Tibial nerve (tissue), 4 donors: ENCODE results near the gene DGUOK. TPM values are rescaled to one million over a fixed set of nuclear protein-coding genes. Genes with fewer than 3 reads are reported as not detected.

Experiments
- DNase-seq, 2 donors: peaks; one replicate each; pipeline ENCODE4 v3.0.0-alpha.2; 2019; ENCODE audit warnings: low spot score in 2 of 2
- H3K27ac ChIP-seq, 4 donors: fragments of 200-600 bp; sonication (generic) in 3 of 4; one replicate each; pipeline ENCODE4 v1.5.1; 2017 to 2019; ENCODE audit warnings: mild to moderate bottlenecking in 1 of 4
- H3K27me3 ChIP-seq, 2 donors: fragments of 200-600 bp; sonication (generic) in 1 of 2; one replicate each; pipeline versions ENCODE4 v1.5.1 to v1.6.0; 2017 to 2019
- H3K36me3 ChIP-seq, 3 donors: fragments of 200-600 bp; sonication (generic); one replicate each; pipeline ENCODE4 v1.5.1; 2018 to 2019
- H3K4me1 ChIP-seq, 4 donors: fragments of 200-600 bp; sonication (generic) in 3 of 4; one replicate each; pipeline ENCODE4 v1.5.1; 2017 to 2019
- H3K4me3 ChIP-seq, 4 donors: fragments of 200-600 bp; sonication (generic) in 3 of 4; one replicate each; pipeline ENCODE4 v1.5.1; 2017 to 2019; ENCODE audit warnings: mild to moderate bottlenecking in 1 of 4, moderate library complexity in 1 of 4
- H3K9me3 ChIP-seq, 4 donors: fragments of 200-600 bp; sonication (generic) in 3 of 4; one replicate each; pipeline ENCODE4 v1.5.1; 2017 to 2019
- CTCF ChIP-seq, 5 experiments: fragments of 200-600 bp in 3 of 5; fragments of 450-650 bp in 2 of 5; sonication (generic) in 3 of 5; IDR thresholded peaks; one replicate each; pipeline ENCODE4 v1.5.1; 2016 to 2019; ENCODE audit warnings: antibody characterized with exemption in 5 of 5, mild to moderate bottlenecking in 3 of 5, moderate library complexity in 2 of 5
- EP300 ChIP-seq, 2 donors: sonication (generic); formaldehyde crosslinking; IDR thresholded peaks; one replicate each; pipeline ENCODE4 v1.6.1; 2017; ENCODE audit warnings: antibody characterized with exemption in 2 of 2, mild to moderate bottlenecking in 1 of 2
- POLR2A ChIP-seq, 2 donors: fragments of 450-650 bp; IDR thresholded peaks; one replicate each; pipeline ENCODE4 v1.6.1; 2017; ENCODE audit warnings: antibody characterized with exemption in 2 of 2, mild to moderate bottlenecking in 2 of 2, moderate library complexity in 2 of 2
- WGBS, 2 donors: methylation state at CpG; one replicate each; pipeline ENCODE4 v1.1.5; 2018; 5-methylcytosine and 5-hydroxymethylcytosine counted together
- total RNA-seq, 4 donors: library from RNA; depleted of rRNA; stranded (reverse); fragments of >200 nt; gene quantifications; one replicate each; pipeline ENCODE4 v1.1.0, GENCODE V29; 2016

The DGUOK gene
- total RNA-seq, 4 donors from 2014 or later: 36.9 to 63.9 (median 44.0) TPM

- Histone ChIP-seq H3K4me3 (peak overlapping the region in 2 of 4 donors; percentile 4 to 76), H3K27me3 (no peaks in the 10 kb centered on the region), H3K36me3 (no peaks in the 10 kb centered on the region), H3K4me1 (peaks cover 0 to 43% (median 35%) of the 10 kb centered on the region in 4 donors), H3K27ac (no peak overlapping the region), H3K9me3 (no peaks in the 10 kb centered on the region)
- no peak for DNase-seq
- WGBS, 2 donors: 38 to 51% methylated on average over 24 of the region's 24 CpGs
- peak in 2 of 5 experiments; percentile 16 to 30 for TF ChIP-seq CTCF (IDR thresholded peaks at IDR 0.05)
- TF ChIP-seq POLR2A (IDR thresholded peaks at IDR 0.05): no peak
Measured at GRCh38 chr2:73987109-73987947, 60.6 kb downstream of the DGUOK start.

GRCh38 chr2:73987948-73988700, 61.4 kb downstream of the DGUOK start:
- H3K27me3 ChIP-seq: no peaks in the 10 kb centered on the region
- no peak overlapping the region for H3K27ac ChIP-seq
- TF ChIP-seq CTCF (IDR thresholded peaks at IDR 0.05) (no peak), POLR2A (IDR thresholded peaks at IDR 0.05) (no peak), EP300 (IDR thresholded peaks at IDR 0.05) (no peak)
- H3K36me3 ChIP-seq: no peaks in the 10 kb centered on the region
- no peaks in the 10 kb centered on the region for H3K9me3 ChIP-seq
- no peak for DNase-seq
- WGBS, 2 donors: 57 to 59% methylated on average over 9 to 10 of the region's 10 CpGs
- peaks cover 0 to 42% (median 35%) of the 10 kb centered on the region in 4 donors for H3K4me1 ChIP-seq
- H3K4me3 ChIP-seq: peak overlapping the region in 2 of 4 donors; percentile 4 to 76

- no peaks in the 10 kb centered on the region for H3K36me3 ChIP-seq
- no peak for DNase-seq
- no peaks in the 10 kb centered on the region for H3K27me3 ChIP-seq
- TF ChIP-seq EP300 (IDR thresholded peaks at IDR 0.05) (no peak), CTCF (IDR thresholded peaks at IDR 0.05) (no peak), POLR2A (IDR thresholded peaks at IDR 0.05) (no peak)
- 91 to 95% methylated on average over 2 of the region's 2 CpGs for WGBS, 2 donors
- H3K9me3 ChIP-seq: no peaks in the 10 kb centered on the region
- H3K4me3 ChIP-seq: no peak overlapping the region
- H3K4me1 ChIP-seq: peaks cover 0 to 33% (median 26%) of the 10 kb centered on the region in 4 donors
- H3K27ac ChIP-seq: no peak overlapping the region
Measured at GRCh38 chr2:73989972-73990371, 63.3 kb downstream of the DGUOK start.

GRCh38 chr2:73990531-73990930, 63.9 kb downstream of the DGUOK start:
- Histone ChIP-seq H3K4me3 (no peak overlapping the region), H3K9me3 (no peaks in the 10 kb centered on the region), H3K27ac (no peak overlapping the region), H3K27me3 (no peaks in the 10 kb centered on the region), H3K4me1 (peaks cover 0 to 31% (median 25%) of the 10 kb centered on the region in 4 donors), H3K36me3 (no peaks in the 10 kb centered on the region)
- WGBS, 2 donors: 85 to 90% methylated on average over 1 of the region's 1 CpG
- TF ChIP-seq CTCF (IDR thresholded peaks at IDR 0.05) (no peak), POLR2A (IDR thresholded peaks at IDR 0.05) (no peak), EP300 (IDR thresholded peaks at IDR 0.05) (no peak)
- DNase-seq: no peak

- Histone ChIP-seq H3K4me1 (peaks cover 0 to 18% (median 14%) of the 10 kb centered on the region in 4 donors), H3K27ac (no peak overlapping the region), H3K27me3 (no peaks in the 10 kb centered on the region), H3K36me3 (no peaks in the 10 kb centered on the region), H3K9me3 (no peaks in the 10 kb centered on the region), H3K4me3 (no peak overlapping the region)
- WGBS, 2 donors: 95 to 100% methylated on average over 4 of the region's 4 CpGs
- DNase-seq: no peak
- TF ChIP-seq POLR2A (IDR thresholded peaks at IDR 0.05) (no peak), CTCF (IDR thresholded peaks at IDR 0.05) (no peak), EP300 (IDR thresholded peaks at IDR 0.05) (no peak)
Measured at GRCh38 chr2:73992036-73992435, 65.4 kb downstream of the DGUOK start.
